NCI-H510A (cell line): ENCODE data around the gene RPTOR.

Experiments used
- DNase-seq: peaks from one replicate; lab custom pipeline; 2025; lab: John Stamatoyannopoulos, UW

The RPTOR gene

GRCh38 chr17:80980397-80981061 lies 435.9 kb downstream of the RPTOR start:
- no peak for DNase-seq

- no peak for DNase-seq
These were observed 436.6 kb downstream of the RPTOR start for GRCh38 chr17:80981062-80981902.

DNA sequence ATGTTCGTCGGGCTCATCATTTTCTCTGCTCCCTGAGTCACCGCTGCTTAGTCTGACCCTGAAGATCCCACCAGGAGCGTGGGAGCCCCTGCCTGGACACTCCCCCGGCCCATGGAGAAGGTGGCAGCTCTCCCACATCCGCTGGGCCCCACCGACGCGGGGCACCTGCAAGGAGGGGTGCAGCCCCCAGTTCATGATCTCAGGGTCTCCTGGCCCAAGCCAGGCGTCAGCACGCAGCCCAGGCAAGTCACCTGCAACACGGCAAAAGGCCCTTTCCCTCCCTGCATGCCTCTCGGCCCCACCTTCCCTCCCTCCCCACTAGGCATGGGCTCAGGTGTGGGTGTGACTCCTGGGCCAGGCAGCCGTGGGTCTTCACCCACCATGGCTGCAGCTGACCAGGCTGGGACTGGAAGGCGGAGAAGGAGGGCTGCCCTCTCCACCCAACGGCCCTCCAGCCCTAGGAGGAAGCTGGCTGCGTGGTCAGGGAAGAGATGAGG lies 437.3 kb downstream of the RPTOR start:
- no peak for DNase-seq

GRCh38 chr17:80982426-80982974 lies 437.9 kb downstream of the RPTOR start:
- DNase-seq: no peak

DNA sequence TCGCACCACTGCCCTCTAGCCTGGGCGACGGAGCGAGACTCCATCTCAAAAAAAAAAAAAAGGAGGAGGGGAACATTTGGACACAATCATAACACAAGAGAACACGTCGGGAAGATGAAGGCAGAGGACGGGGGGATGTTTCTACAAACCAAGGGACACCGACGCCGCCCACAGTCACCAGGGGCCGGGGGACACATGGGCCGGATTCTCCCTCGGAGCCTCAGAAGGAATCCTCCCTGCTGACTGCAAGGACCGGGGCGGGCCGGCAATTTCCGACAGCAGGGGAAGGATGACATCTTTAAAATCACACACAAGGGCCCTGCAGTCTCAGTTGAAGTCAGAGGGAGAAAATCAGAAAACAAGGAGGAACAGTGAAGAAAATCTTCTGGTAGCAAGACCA lies 438.9 kb downstream of the RPTOR start:
- DNase-seq: no peak

GRCh38 chr17:80984749-80985148 lies 440.1 kb downstream of the RPTOR start:
- DNase-seq: no peak

DNA sequence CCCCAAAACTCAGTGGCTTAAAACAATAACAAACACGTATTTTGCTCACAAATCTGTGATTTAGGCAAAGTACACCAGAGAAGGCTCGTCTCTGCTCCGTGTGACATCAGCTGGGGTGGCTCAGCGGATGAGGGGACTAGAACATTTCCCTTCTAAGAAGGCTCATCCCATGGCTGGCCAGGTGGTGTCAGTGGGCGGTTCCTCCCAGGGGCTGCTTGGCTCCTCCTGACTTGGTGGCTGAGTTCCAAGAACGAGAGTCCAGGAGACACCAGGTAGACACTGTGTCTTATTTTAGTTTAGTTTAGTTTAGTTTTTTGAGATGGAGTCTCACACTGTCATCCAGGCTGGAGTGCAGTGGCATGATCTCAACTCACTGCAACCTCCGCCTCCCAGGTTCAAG lies 441.4 kb downstream of the RPTOR start:
- no peak for DNase-seq

GRCh38 chr17:80986816-80987475 lies 442.3 kb downstream of the RPTOR start:
- DNase-seq: no peak

GRCh38 chr17:80987941-80988461 lies 443.4 kb downstream of the RPTOR start:
- DNase-seq: no peak

GRCh38 chr17:80989586-80989913 lies 444.9 kb downstream of the RPTOR start:
- DNase-seq: no peak

GRCh38 chr17:80990921-80991644 lies 446.4 kb downstream of the RPTOR start:
- DNase-seq: no peak

DNA sequence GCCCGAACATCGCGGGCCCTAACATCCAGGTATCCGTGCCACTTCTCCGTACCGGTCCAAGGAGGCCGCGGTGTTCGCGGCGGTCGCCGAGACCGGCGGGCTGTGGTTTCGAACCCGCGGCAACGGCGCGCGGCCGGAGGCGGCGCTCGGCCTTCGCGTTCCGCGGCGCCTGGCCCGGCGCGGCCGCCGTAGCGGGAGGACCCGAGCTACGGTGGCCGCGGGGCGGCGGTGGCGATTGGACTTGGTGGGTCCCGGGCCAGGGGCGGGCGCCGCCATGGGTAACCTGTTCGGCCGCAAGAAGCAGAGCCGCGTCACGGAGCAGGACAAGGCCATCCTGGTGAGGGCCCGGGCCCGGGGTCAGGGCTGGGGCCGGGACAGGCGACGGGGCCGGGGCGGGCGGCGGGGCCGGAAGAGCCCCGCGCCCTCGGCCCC lies 447.0 kb downstream of the RPTOR start, which contains the start of gene CHMP6:
Gene CHMP6 (plus strand): TSS at position 197 of the 432 bp plus-strand sequence. CDS start 78 bp downstream, at position 275.
- DNase-seq: peak; percentile 65

- DNase-seq: no peak
These were observed 447.7 kb downstream of the RPTOR start for GRCh38 chr17:80992077-80992947.

- no peak for DNase-seq
These were observed 448.4 kb downstream of the RPTOR start for GRCh38 chr17:80992948-80993624.

DNA sequence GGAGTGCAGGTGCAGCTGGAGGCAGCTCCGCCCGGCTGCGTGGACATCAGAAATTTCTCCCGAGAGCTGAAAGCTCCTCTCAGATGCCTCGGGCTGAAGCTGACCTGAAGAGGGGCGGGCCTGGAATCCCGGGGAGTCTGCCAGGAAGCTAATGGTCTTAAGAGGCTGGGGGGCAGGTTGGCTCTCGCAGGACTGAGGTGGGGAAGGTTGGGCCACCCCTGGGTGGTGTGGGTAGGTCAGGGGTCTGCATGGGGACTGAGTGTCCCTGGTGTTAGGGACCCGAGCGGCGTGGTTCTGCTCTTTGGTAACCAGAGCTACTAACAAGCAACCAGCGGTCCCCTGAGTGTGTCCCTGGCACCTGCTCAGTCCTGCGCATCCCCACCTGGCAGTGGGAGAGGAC lies 450.5 kb downstream of the RPTOR start:
- DNase-seq: no peak

DNA sequence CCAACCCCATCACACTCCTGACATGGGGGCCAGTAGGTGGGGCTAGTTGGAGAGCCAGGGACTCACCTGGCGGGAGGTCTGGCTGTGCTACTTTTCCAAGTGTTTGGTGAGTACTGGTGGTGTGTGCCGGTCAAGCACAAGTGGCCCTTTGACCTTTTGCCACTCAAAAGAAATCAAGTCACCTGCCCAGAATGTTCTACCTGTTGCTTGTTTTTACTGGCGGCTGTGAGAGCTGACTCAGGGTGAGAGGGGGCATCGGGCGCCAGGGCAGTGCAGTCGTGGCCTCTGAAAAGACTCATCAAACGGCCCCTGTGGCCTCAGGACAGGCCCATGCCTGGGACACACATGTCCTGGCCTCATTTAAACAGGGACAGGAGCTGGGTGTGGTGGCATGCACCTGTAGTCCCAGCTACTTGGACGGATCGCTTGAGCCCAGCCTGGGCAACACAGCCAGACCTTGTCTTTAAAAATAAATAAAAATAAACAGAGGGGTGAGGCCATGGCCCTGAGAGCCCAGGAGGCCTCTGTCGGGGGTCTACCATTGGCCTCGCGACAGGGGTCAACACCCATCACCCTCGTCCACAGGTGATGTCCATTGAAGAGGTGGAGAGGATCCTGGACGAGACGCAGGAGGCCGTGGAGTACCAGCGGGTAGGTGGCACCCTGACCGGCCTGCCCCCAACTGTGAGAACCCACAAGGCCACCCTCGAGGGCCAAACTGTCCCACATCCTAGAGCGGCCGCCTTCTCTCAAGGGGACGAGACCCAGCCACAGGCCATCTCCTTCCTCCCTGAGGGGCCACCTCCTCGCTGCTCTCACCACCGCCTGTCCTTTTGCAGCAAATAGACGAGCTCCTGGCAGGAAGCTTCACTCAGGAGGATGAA lies 452.0 kb downstream of the RPTOR start:
- DNase-seq: no peak

GRCh38 chr17:80997424-80998117 lies 452.9 kb downstream of the RPTOR start:
- no peak for DNase-seq

GRCh38 chr17:80998118-80998747 lies 453.6 kb downstream of the RPTOR start:
- no peak for DNase-seq
